HTR-8/SVneo (cell line): ENCODE results near the gene CAMP.
A peak's percentile ranks its signal among the peaks of the same experiment; 100 is the strongest.
"Not testable (repeated sequence)": the region's sequence is repeated elsewhere in the genome, so short reads cannot be mapped to it uniquely, and the experiment has no call there.

Source experiments
- DNase-seq: peaks from one replicate; pipeline ENCODE4 v3.0.0; 2011; ENCODE audit warnings: low spot score, mixed read lengths; ENCODE audit not compliant: insufficient read length
- FAIRE-seq: peaks from 2 replicates; lab custom pipeline; 2011; peaks lifted over from hg19 to GRCh38; lab: Jason Lieb, UNC

The CAMP gene

GRCh38 chr3:48247401-48247811 is 24.1 kb downstream of the CAMP start:
- no peak for DNase-seq
- no peak for FAIRE-seq

GRCh38 chr3:48248095-48248850 is 25.0 kb downstream of the CAMP start:
- DNase-seq, result no peak
- FAIRE-seq, result no peak

- FAIRE-seq, result no peak
Observed at GRCh38 chr3:48256557-48256956, 33.3 kb downstream of the CAMP start.

GRCh38 chr3:48258530-48258929 is 35.2 kb downstream of the CAMP start:
- DNase-seq, result no peak
- FAIRE-seq, result no peak

More at GRCh38 chr3:48256557-48256956, 33.3 kb downstream of the CAMP start:
- no peak for DNase-seq

- FAIRE-seq, result no peak
- DNase-seq, result no peak
Observed at GRCh38 chr3:48267782-48268181, 44.5 kb downstream of the CAMP start.

GRCh38 chr3:48268381-48268935 is 45.2 kb downstream of the CAMP start:
- no peak for FAIRE-seq
- DNase-seq, result no peak

GRCh38 chr3:48268936-48269561 is 45.8 kb downstream of the CAMP start:
- FAIRE-seq, result no peak
- DNase-seq, result no peak

- no peak for DNase-seq
- peak; percentile 65 for FAIRE-seq
Observed at GRCh38 chr3:48269592-48269991, 46.3 kb downstream of the CAMP start.

GRCh38 chr3:48270306-48270705 is 47.0 kb downstream of the CAMP start:
- FAIRE-seq (no peak), DNase-seq (no peak)

GRCh38 chr3:48271223-48271622 is 47.9 kb downstream of the CAMP start:
- not testable (repeated sequence) for DNase-seq, FAIRE-seq

GRCh38 chr3:48271763-48272498 is 48.6 kb downstream of the CAMP start:
- no peak for DNase-seq
- no peak for FAIRE-seq

GRCh38 chr3:48273594-48274211 is 50.4 kb downstream of the CAMP start:
- FAIRE-seq, result peak; percentile 65

GRCh38 chr3:48274452-48274851 is 51.2 kb downstream of the CAMP start:
- DNase-seq (no peak), FAIRE-seq (no peak)

More at GRCh38 chr3:48273594-48274211, 50.4 kb downstream of the CAMP start:
- DNase-seq, result peak; percentile 72
